Neuronal stem cell (in vitro differentiated cells): ENCODE results near the gene TMEFF1.
A peak's percentile ranks its signal among the peaks of the same experiment; 100 is the strongest.

Source experiments
- DNase-seq: peaks from one replicate; pipeline ENCODE4 v3.0.0-alpha.2; 2013; ENCODE audit warnings: low spot score
- H2AFZ ChIP-seq: one replicate; pipeline ENCODE4 v1.6.1; 2013; ENCODE audit warnings: mild to moderate bottlenecking, low read length, inconsistent platforms
- H2AK5ac ChIP-seq: 2 replicates; pipeline ENCODE4 v1.6.1; 2013; ENCODE audit warnings: low read depth, mild to moderate bottlenecking, inconsistent platforms, low read length, moderate library complexity, mixed read lengths
- H2BK120ac ChIP-seq: 2 replicates; pipeline ENCODE4 v1.6.1; 2013; ENCODE audit warnings: low read depth, mild to moderate bottlenecking, inconsistent platforms, low read length, moderate library complexity, mixed read lengths
- H2BK12ac ChIP-seq: one replicate; pipeline ENCODE4 v1.6.1; 2013; ENCODE audit warnings: low read length, inconsistent platforms
- H2BK15ac ChIP-seq: 2 replicates; pipeline ENCODE4 v1.6.1; 2013; ENCODE audit warnings: mild to moderate bottlenecking, low read length, inconsistent platforms, mixed read lengths
- H2BK5ac ChIP-seq: one replicate; pipeline ENCODE4 v1.6.1; 2013; ENCODE audit warnings: inconsistent platforms, mild to moderate bottlenecking, low read length, moderate library complexity
- H3K14ac ChIP-seq: one replicate; pipeline ENCODE4 v1.6.1; 2013; ENCODE audit warnings: low read length, inconsistent platforms
- H3K18ac ChIP-seq: 2 replicates; pipeline ENCODE4 v1.6.1; 2013; ENCODE audit warnings: low read length, inconsistent platforms
- H3K23ac ChIP-seq: 2 replicates; pipeline ENCODE4 v1.6.1; 2013; ENCODE audit warnings: low read depth, mild to moderate bottlenecking, mixed read lengths, low read length, inconsistent platforms; ENCODE audit not compliant: poor library complexity
- H3K27ac ChIP-seq: replicated peaks from 3 replicates; pipeline ENCODE4 v1.5.1; 2013; ENCODE audit warnings: low read length, inconsistent platforms
- H3K27me3 ChIP-seq, 3 experiments: 2 replicates each; pipeline ENCODE4 v1.6.1; 2013; ENCODE audit warnings: low read length in 3 of 3, mild to moderate bottlenecking in 2 of 3, inconsistent platforms in 1 of 3, low read depth in 1 of 3, mixed read lengths in 1 of 3, moderate library complexity in 1 of 3; ENCODE audit not compliant: control insufficient read depth in 3 of 3, insufficient read depth in 3 of 3
- H3K36me3 ChIP-seq, 2 donors: replicated peaks in 1 of 2; 2 replicates each; pipeline ENCODE4 v1.6.1; 2013; ENCODE audit warnings: low read length in 2 of 2; ENCODE audit not compliant: control insufficient read depth in 2 of 2, insufficient read depth in 2 of 2
- H3K4ac ChIP-seq: 2 replicates; pipeline ENCODE4 v1.6.1; 2013; ENCODE audit warnings: inconsistent platforms, mild to moderate bottlenecking, low read length, moderate library complexity
- H3K4me1 ChIP-seq, 2 donors: 1 replicate in 1 of 2; 2 replicates in 1 of 2; pipeline ENCODE4 v1.6.1; 2013; ENCODE audit warnings: low read length in 2 of 2, low read depth in 1 of 2; ENCODE audit not compliant: control insufficient read depth in 2 of 2, insufficient read depth in 1 of 2
- H3K4me2 ChIP-seq: one replicate; pipeline ENCODE4 v1.6.1; 2013; ENCODE audit warnings: mild to moderate bottlenecking, low read length, inconsistent platforms; ENCODE audit not compliant: insufficient read depth, poor library complexity, severe bottlenecking
- H3K4me3 ChIP-seq, 2 donors: 2 replicates each; pipeline ENCODE4 v1.5.1; 2013; ENCODE audit warnings: low read length in 2 of 2, mild to moderate bottlenecking in 2 of 2, inconsistent platforms in 1 of 2, moderate library complexity in 1 of 2
- H3K79me1 ChIP-seq: one replicate; pipeline ENCODE4 v1.6.1; 2013; ENCODE audit warnings: low read depth, mild to moderate bottlenecking, inconsistent platforms, low read length, moderate library complexity
- H3K9ac ChIP-seq: one replicate; pipeline ENCODE4 v1.6.1; 2013; ENCODE audit warnings: mild to moderate bottlenecking, low read depth, low read length, inconsistent platforms; ENCODE audit not compliant: poor library complexity
- H3K9me3 ChIP-seq, 2 donors: replicated peaks in 1 of 2; 2 replicates each; pipeline versions ENCODE3 to v1.6.1; 2013; ENCODE audit warnings: low read length in 2 of 2, mild to moderate bottlenecking in 2 of 2, inconsistent platforms in 1 of 2, low read depth in 1 of 2, mixed read lengths in 1 of 2, moderate library complexity in 1 of 2; ENCODE audit not compliant: control insufficient read depth in 2 of 2, insufficient read depth in 1 of 2
- H4K8ac ChIP-seq: one replicate; pipeline ENCODE4 v1.6.1; 2013; ENCODE audit warnings: low read depth, mild to moderate bottlenecking, inconsistent platforms, low read length, moderate library complexity
- H4K91ac ChIP-seq: one replicate; pipeline ENCODE4 v1.6.1; 2013; ENCODE audit warnings: low read length, low read depth, mild to moderate bottlenecking, inconsistent platforms; ENCODE audit not compliant: poor library complexity
- WGBS, 2 donors: extraction: QIAGEN DNeasy Blood & Tissue Kit; methylation state at CpG; one replicate each; pipeline ENCODE4 v1.1.7; 2013; ENCODE audit warnings: missing lambda C conversion rate in 2 of 2, mixed read lengths in 1 of 2; ENCODE audit not compliant: insufficient read length in 2 of 2, insufficient replicate concordance in 1 of 2; ENCODE audit errors: extremely low coverage in 2 of 2; 5-methylcytosine and 5-hydroxymethylcytosine counted together

The TMEFF1 gene

GRCh38 chr9:100427366-100428263 lies 45.3 kb upstream of the TMEFF1 start:
- peak; percentile 48 for DNase-seq
- Histone ChIP-seq H3K27ac (peak overlapping the region; percentile 78), H3K4me1 (peaks cover 6 to 8% of the 10 kb centered on the region in 2 donors), H3K9me3 (no peaks in the 10 kb centered on the region), H3K4ac (no peak overlapping the region), H4K91ac (no peak overlapping the region), H3K79me1 (peaks cover 2% of the 10 kb centered on the region), H3K36me3 (peaks cover 2 to 17% of the 10 kb centered on the region in 2 donors), H3K14ac (no peak overlapping the region), H3K9ac (peak overlapping the region; percentile 38), H3K23ac (no peak overlapping the region), H3K27me3 (no peaks in the 10 kb centered on the region), H3K4me3 (peak overlapping the region; percentile 89 to 97), H2BK15ac (no peak overlapping the region), H2BK120ac (no peak overlapping the region), H3K18ac (peak overlapping the region; percentile 90), H2BK5ac (no peak overlapping the region), H3K4me2 (peak overlapping the region; percentile 35), H4K8ac (no peak overlapping the region), H2AFZ (peak overlapping the region; percentile 96), H2BK12ac (no peak overlapping the region), H2AK5ac (no peak overlapping the region)
- no CpG with 5 or more reads among the region's 65 CpGs for WGBS, 2 donors

- peaks cover 2% of the 10 kb centered on the region for H3K79me1 ChIP-seq
- peaks cover 2 to 20% of the 10 kb centered on the region in 2 donors for H3K36me3 ChIP-seq
- H3K27ac ChIP-seq, result no peak overlapping the region
- H2BK15ac ChIP-seq, result no peak overlapping the region
- no peak for DNase-seq
- no peak overlapping the region for H4K8ac ChIP-seq
- no peaks in the 10 kb centered on the region for H3K27me3 ChIP-seq
- H2BK5ac ChIP-seq, result no peak overlapping the region
- WGBS, 2 donors, result no CpG with 5 or more reads among the region's 9 CpGs
- no peak overlapping the region for H4K91ac ChIP-seq
- no peak overlapping the region for H3K4ac ChIP-seq
- peak overlapping the region in 1 of 2 donors; percentile 89 for H3K4me3 ChIP-seq
- no peaks in the 10 kb centered on the region for H3K9me3 ChIP-seq
- H3K9ac ChIP-seq, result no peak overlapping the region
- H2BK12ac ChIP-seq, result no peak overlapping the region
- H3K18ac ChIP-seq, result no peak overlapping the region
- H2AK5ac ChIP-seq, result no peak overlapping the region
- no peak overlapping the region for H2BK120ac ChIP-seq
- H3K4me2 ChIP-seq, result no peak overlapping the region
- no peak overlapping the region for H3K23ac ChIP-seq
- H3K4me1 ChIP-seq, result peaks cover 6 to 8% of the 10 kb centered on the region in 2 donors
- H3K14ac ChIP-seq, result no peak overlapping the region
- no peak overlapping the region for H2AFZ ChIP-seq
These were observed 43.9 kb upstream of the TMEFF1 start for GRCh38 chr9:100428871-100429654.

GRCh38 chr9:100430286-100430940 lies 42.5 kb upstream of the TMEFF1 start:
- no peak overlapping the region for H3K14ac ChIP-seq
- no peak overlapping the region for H3K4me3 ChIP-seq
- no peak overlapping the region for H2BK15ac ChIP-seq
- peaks cover 2% of the 10 kb centered on the region for H3K79me1 ChIP-seq
- no peak overlapping the region for H2BK5ac ChIP-seq
- H2AK5ac ChIP-seq, result no peak overlapping the region
- no peak for DNase-seq
- peaks cover 6 to 8% of the 10 kb centered on the region in 2 donors for H3K4me1 ChIP-seq
- no peaks in the 10 kb centered on the region for H3K27me3 ChIP-seq
- no peak overlapping the region for H3K4ac ChIP-seq
- peaks cover 0 to under 1% of the 10 kb centered on the region in 2 donors for H3K9me3 ChIP-seq
- H3K23ac ChIP-seq, result no peak overlapping the region
- WGBS, 2 donors, result no CpG with 5 or more reads among the region's 5 CpGs
- no peak overlapping the region for H4K91ac ChIP-seq
- H3K9ac ChIP-seq, result no peak overlapping the region
- no peak overlapping the region for H3K27ac ChIP-seq
- H3K36me3 ChIP-seq, result peaks cover 3 to 23% of the 10 kb centered on the region in 2 donors
- no peak overlapping the region for H2BK12ac ChIP-seq
- no peak overlapping the region for H2BK120ac ChIP-seq
- H3K18ac ChIP-seq, result no peak overlapping the region
- no peak overlapping the region for H4K8ac ChIP-seq
- H3K4me2 ChIP-seq, result no peak overlapping the region
- no peak overlapping the region for H2AFZ ChIP-seq
